SIG-M5 (cell line): Measurements from ENCODE around the gene SLC24A5.

ENCODE experiments used
- DNase-seq: peaks from one replicate; lab custom pipeline; 2025; lab: John Stamatoyannopoulos, UW

The SLC24A5 gene

GRCh38 chr15:48120745-48121144 lies at the start of gene SLC24A5:
Gene SLC24A5, plus strand, starts transcription at chr15:48120990. Its CDS starts 55 bp downstream, at chr15:48121045.
- DNase-seq, result no peak

GRCh38 chr15:48072941-48073340 lies 47.8 kb upstream of the SLC24A5 start:
- no peak for DNase-seq

- no peak for DNase-seq
Observed at GRCh38 chr15:48073881-48074280, 46.9 kb upstream of the SLC24A5 start.

GRCh38 chr15:48076454-48076853 lies 44.3 kb upstream of the SLC24A5 start:
- no peak for DNase-seq

GRCh38 chr15:48077616-48078184 lies 43.1 kb upstream of the SLC24A5 start:
- no peak for DNase-seq

GRCh38 chr15:48084759-48085590 lies 35.8 kb upstream of the SLC24A5 start:
- no peak for DNase-seq

GRCh38 chr15:48085591-48085930 lies 35.2 kb upstream of the SLC24A5 start:
- DNase-seq, result no peak

- DNase-seq, result no peak
Observed at GRCh38 chr15:48086133-48086532, 34.7 kb upstream of the SLC24A5 start.

GRCh38 chr15:48086576-48086975 lies 34.2 kb upstream of the SLC24A5 start:
- no peak for DNase-seq

- no peak for DNase-seq
Observed at GRCh38 chr15:48087844-48088243, 32.9 kb upstream of the SLC24A5 start.

- DNase-seq, result no peak
Observed at GRCh38 chr15:48089702-48090101, 31.1 kb upstream of the SLC24A5 start.

- DNase-seq, result no peak
Observed at GRCh38 chr15:48090115-48090514, 30.7 kb upstream of the SLC24A5 start.

GRCh38 chr15:48090666-48091065 lies 30.1 kb upstream of the SLC24A5 start:
- no peak for DNase-seq

- DNase-seq, result no peak
Observed at GRCh38 chr15:48091522-48091921, 29.3 kb upstream of the SLC24A5 start.

- DNase-seq, result no peak
Observed at GRCh38 chr15:48096355-48096786, 24.4 kb upstream of the SLC24A5 start.

- DNase-seq, result no peak
Observed at GRCh38 chr15:48096813-48097212, 24.0 kb upstream of the SLC24A5 start.

- no peak for DNase-seq
Observed at GRCh38 chr15:48097264-48097663, 23.5 kb upstream of the SLC24A5 start.

- no peak for DNase-seq
Observed at GRCh38 chr15:48101376-48101961, 19.3 kb upstream of the SLC24A5 start.

GRCh38 chr15:48102167-48102566 lies 18.6 kb upstream of the SLC24A5 start:
- no peak for DNase-seq

- DNase-seq, result no peak
Observed at GRCh38 chr15:48103647-48104046, 17.1 kb upstream of the SLC24A5 start.

- DNase-seq, result no peak
Observed at GRCh38 chr15:48105936-48106335, 14.9 kb upstream of the SLC24A5 start.

GRCh38 chr15:48109212-48109611 lies 11.6 kb upstream of the SLC24A5 start:
- DNase-seq, result no peak

- DNase-seq, result no peak
Observed at GRCh38 chr15:48109856-48110531, 10.8 kb upstream of the SLC24A5 start.
